ACHN (cell line): ENCODE measurements around the gene ANKRD55.
A peak's percentile ranks its signal among the peaks of the same experiment; 100 is the strongest.
"Not testable (repeated sequence)": the region's sequence is repeated elsewhere in the genome, so short reads cannot be mapped to it uniquely, and the experiment has no call there.

Experiments used
- DNase-seq: peaks from one replicate; pipeline ENCODE4 v3.0.0-alpha.2; 2015
- in situ Hi-C: cut with HindIII; loops from 2 replicates; pipeline ENCODE4 v1.10.0; 2017; ENCODE audit warnings: low sequenced_read_pairs, low pct_ligation_motif_present, low pct_unique_long_range_greater_than_20kb

Gene ANKRD55

GRCh38 chr5:56221601-56222000, 11.5 kb downstream of the ANKRD55 start:
- DNase-seq, in situ Hi-C loops: not testable (repeated sequence)

- in situ Hi-C loops, result no loop called here
- DNase-seq, result no peak
Measured at GRCh38 chr5:56215019-56215830, 17.9 kb downstream of the ANKRD55 start.

GRCh38 chr5:56213886-56214535, 19.1 kb downstream of the ANKRD55 start:
- DNase-seq, in situ Hi-C loops: not testable (repeated sequence)

GRCh38 chr5:56212130-56212879, 20.8 kb downstream of the ANKRD55 start:
- in situ Hi-C loops, result no loop called here
- no peak for DNase-seq

GRCh38 chr5:56211298-56211865, 21.7 kb downstream of the ANKRD55 start:
- in situ Hi-C loops, result no loop called here

GRCh38 chr5:56208681-56209080, 24.4 kb downstream of the ANKRD55 start:
- no peak for DNase-seq
- in situ Hi-C loops, result no loop called here

More at GRCh38 chr5:56211298-56211865, 21.7 kb downstream of the ANKRD55 start:
- peak; percentile 95 for DNase-seq

GRCh38 chr5:56207537-56207936, 25.6 kb downstream of the ANKRD55 start:
- DNase-seq, result no peak
- in situ Hi-C loops, result no loop called here

- in situ Hi-C loops, result no loop called here
Measured at GRCh38 chr5:56206126-56206910, 26.8 kb downstream of the ANKRD55 start.

GRCh38 chr5:56203936-56204335, 29.2 kb downstream of the ANKRD55 start:
- DNase-seq, in situ Hi-C loops: not testable (repeated sequence)

More at GRCh38 chr5:56206126-56206910, 26.8 kb downstream of the ANKRD55 start:
- DNase-seq, result no peak

- no peak for DNase-seq
- in situ Hi-C loops, result no loop called here
Measured at GRCh38 chr5:56202483-56202882, 30.6 kb downstream of the ANKRD55 start.

- DNase-seq, in situ Hi-C loops: not testable (repeated sequence)
Measured at GRCh38 chr5:56201762-56202261, 31.3 kb downstream of the ANKRD55 start.

- peak; percentile 72 for DNase-seq
- in situ Hi-C loops, result no loop called here
Measured at GRCh38 chr5:56200971-56201666, 32.0 kb downstream of the ANKRD55 start.

- DNase-seq, result no peak
- in situ Hi-C loops, result no loop called here
Measured at GRCh38 chr5:56195016-56195415, 38.1 kb downstream of the ANKRD55 start.

- in situ Hi-C loops, result no loop called here
- no peak for DNase-seq
Measured at GRCh38 chr5:56192246-56192645, 40.9 kb downstream of the ANKRD55 start.

- in situ Hi-C loops, result no loop called here
- DNase-seq, result no peak
Measured at GRCh38 chr5:56191656-56192055, 41.5 kb downstream of the ANKRD55 start.

GRCh38 chr5:56190497-56190896, 42.6 kb downstream of the ANKRD55 start:
- in situ Hi-C loops, result no loop called here
- no peak for DNase-seq

GRCh38 chr5:56185768-56186311, 47.3 kb downstream of the ANKRD55 start:
- no peak for DNase-seq
- in situ Hi-C loops, result no loop called here
